Measurements from ENCODE around the gene DAB2IP.

GRCh38 chr9:121616123-121616755 is 35.2 kb upstream of the DAB2IP start:
- TF ChIP-seq CTCF (conservative IDR thresholded peaks at IDR 0.05) (no peak), ZFX (IDR thresholded peaks at IDR 0.05) (no peak)
